ENCODE results near the gene PRDX5.

GRCh38 chr11:64356498-64357411, 38.8 kb downstream of the PRDX5 start:
- TF ChIP-seq CTCF (tag by site-specific recombination; IDR thresholded peaks at IDR 0.05) (0 out of 2 replicates have a peak, but pooled peaks have one; percentile 11), RBAK (tag by site-specific recombination; IDR thresholded peaks at IDR 0.05) (no peak), YY1 (tag by site-specific recombination; IDR thresholded peaks at IDR 0.05) (no peak), PBX3 (CRISPR knock-in tag; IDR thresholded peaks at IDR 0.05) (no peak), GLI4 (tag by site-specific recombination; IDR thresholded peaks at IDR 0.05) (no peak), ZNF501 (tag by site-specific recombination; IDR thresholded peaks at IDR 0.05) (no peak), FEZF1 (tag by site-specific recombination; IDR thresholded peaks at IDR 0.05) (no peak), ZFP3 (tag by site-specific recombination; IDR thresholded peaks at IDR 0.05; ENCODE audit: low read depth) (no peak)

Measured in HEK293 (cell line).